HCT116 (cell line): Measurements from ENCODE around the gene RANBP10. TPM values are rescaled to one million over a fixed set of nuclear protein-coding genes. Genes with fewer than 3 reads are reported as not detected.

ENCODE experiments used
- ATAC-seq: fragments of 200-7000 bp; cut with Tn5 transposase; 2 replicates; pipeline ENCODE4 v1.9.1; 2020; ENCODE audit warnings: mild to moderate bottlenecking, moderate library complexity
- BruUV-seq: library from RNA; stranded (reverse); fragments of 400-500 nt; replicated peaks from 2 replicates; lab custom pipeline; 2021; lab: Mats Ljungman, UMichigan
- CTCF ChIA-PET: fragments of 300-600 bp; sonication (Branson Sonifier 250); formaldehyde crosslinking; loops from one replicate; lab custom pipeline; 2021; ENCODE audit warnings: antibody characterized with exemption; lab: Charles Lee
- POLR2A ChIA-PET: fragments of 300-600, 350-600 bp; sonication (Branson Sonifier 250); formaldehyde crosslinking; loops from one replicate; lab custom pipeline; 2021; ENCODE audit warnings: antibody characterized with exemption; lab: Charles Lee
- RAD21 ChIA-PET, 2 experiments: fragments of 300-600 bp; sonication (Branson Sonifier 250); formaldehyde crosslinking; loops; one replicate each; lab custom pipeline; 2023; ENCODE audit warnings: low total read pairs in 2 of 2; ENCODE audit not compliant: uncharacterized antibody in 2 of 2, unreplicated experiment in 2 of 2, low non-redundant PET in 1 of 2; lab: Charles Lee
- DNase-seq: peaks from one replicate; pipeline ENCODE4 v3.0.0-alpha.2; 2010; ENCODE audit warnings: low read depth, low spot score
- H2AFZ ChIP-seq: fragments of 200-600 bp; shearing (Covaris generic), sonication (generic); 2 replicates; pipeline ENCODE4 v1.6.1; 2017; ENCODE audit warnings: low read depth, mixed run types, mixed read lengths, antibody characterized with exemption, low read length; ENCODE audit not compliant: poor library complexity, severe bottlenecking
- H3K27ac ChIP-seq: 2 replicates; pipeline ENCODE4 v1.5.1; 2012; ENCODE audit warnings: low read depth, low read length
- H3K27me3 ChIP-seq: fragments of 200-600 bp; sonication (generic); 2 replicates; pipeline ENCODE4 v1.6.1; 2016; ENCODE audit warnings: mixed run types, low read length, mixed read lengths; ENCODE audit not compliant: insufficient read depth
- H3K36me3 ChIP-seq, 2 experiments: fragments of 200-500 bp in 1 of 2; fragments of 200-600 bp in 1 of 2; sonication (Bioruptor generic) in 1 of 2; sonication (generic) in 1 of 2; 2 replicates each; pipeline versions ENCODE4 v1.5.1 to v1.6.1; 2014 to 2016; ENCODE audit warnings: low read length in 2 of 2, inconsistent platforms in 1 of 2, mixed read lengths in 1 of 2, mixed run types in 1 of 2; ENCODE audit not compliant: insufficient read depth in 2 of 2, control insufficient read depth in 1 of 2
- H3K4me1 ChIP-seq, 2 experiments: fragments of 200-600 bp in 1 of 2; sonication (generic) in 1 of 2; 2 replicates each; pipeline versions ENCODE4 v1.5.1 to v1.6.1; 2012 to 2017; ENCODE audit warnings: low read length in 2 of 2, inconsistent platforms in 1 of 2, mild to moderate bottlenecking in 1 of 2, mixed read lengths in 1 of 2, mixed run types in 1 of 2, moderate library complexity in 1 of 2; ENCODE audit not compliant: insufficient read depth in 2 of 2, control insufficient read depth in 1 of 2
- H3K4me2 ChIP-seq: fragments of 200-600 bp; sonication (generic); 2 replicates; pipeline ENCODE4 v1.6.1; 2017; ENCODE audit warnings: mixed run types, low read length, mixed read lengths
- H3K4me3 ChIP-seq, 2 experiments: fragments of 200-600 bp in 1 of 2; sonication (generic) in 1 of 2; replicated peaks in 1 of 2; 2 replicates each; pipeline ENCODE4 v1.5.1; 2011 to 2016; ENCODE audit warnings: low read length in 2 of 2, control low read depth in 1 of 2, low read depth in 1 of 2, mild to moderate bottlenecking in 1 of 2, mixed read lengths in 1 of 2, mixed run types in 1 of 2
- H3K79me2 ChIP-seq: fragments of 200-600 bp; sonication (generic); 2 replicates; pipeline ENCODE4 v1.6.1; 2017; ENCODE audit warnings: mild to moderate bottlenecking, mixed run types, low read length, moderate library complexity, mixed read lengths; ENCODE audit not compliant: insufficient read depth
- H3K9ac ChIP-seq: fragments of 200-600 bp; sonication (generic); 2 replicates; pipeline ENCODE4 v1.6.1; 2016; ENCODE audit warnings: low read length, mixed read lengths
- H3K9me2 ChIP-seq: fragments of 200-600 bp; sonication (generic), shearing (Covaris generic); 2 replicates; pipeline ENCODE4 v1.6.1; 2017; ENCODE audit warnings: mixed run types, mild to moderate bottlenecking, moderate library complexity; ENCODE audit not compliant: insufficient read depth
- H3K9me3 ChIP-seq, 2 experiments: fragments of 200-500 bp in 1 of 2; fragments of 200-600 bp in 1 of 2; sonication (Bioruptor generic) in 1 of 2; sonication (generic) in 1 of 2; 2 replicates each; pipeline ENCODE4 v1.6.1; 2014 to 2017; ENCODE audit warnings: low read length in 2 of 2, mixed read lengths in 2 of 2, inconsistent platforms in 1 of 2, low read depth in 1 of 2, mild to moderate bottlenecking in 1 of 2, mixed run types in 1 of 2, moderate library complexity in 1 of 2; ENCODE audit not compliant: control insufficient read depth in 1 of 2, insufficient read depth in 1 of 2
- H4K20me1 ChIP-seq: fragments of 200-600 bp; sonication (generic), shearing (Covaris generic); 2 replicates; pipeline ENCODE4 v1.6.1; 2017; ENCODE audit warnings: mixed run types, mild to moderate bottlenecking, moderate library complexity; ENCODE audit not compliant: insufficient read depth
- ATF3 ChIP-seq: IDR thresholded peaks from 2 replicates; pipeline ENCODE4 v1.6.1; 2012
- CBX3 ChIP-seq: IDR thresholded peaks from 2 replicates; pipeline ENCODE4 v1.6.1; 2012; ENCODE audit warnings: low read depth
- EGR1 ChIP-seq: IDR thresholded peaks from 2 replicates; pipeline ENCODE4 v1.6.1; 2012; ENCODE audit warnings: low read depth
- ELF1 ChIP-seq: IDR thresholded peaks from 2 replicates; pipeline ENCODE4 v1.6.1; 2012; ENCODE audit warnings: low read depth, borderline replicate concordance
- FOSL1 ChIP-seq: IDR thresholded peaks from 2 replicates; pipeline ENCODE4 v1.6.1; 2012; ENCODE audit warnings: low read depth
- JUND ChIP-seq: IDR thresholded peaks from 2 replicates; pipeline ENCODE4 v1.6.1; 2012
- REST ChIP-seq: IDR thresholded peaks from 2 replicates; pipeline ENCODE4 v1.6.1; 2012; ENCODE audit warnings: low read depth
- SIN3A ChIP-seq: IDR thresholded peaks from 2 replicates; pipeline ENCODE4 v1.6.1; 2012; ENCODE audit warnings: low read depth
- TCF7L2 ChIP-seq: IDR thresholded peaks from 2 replicates; pipeline ENCODE4 v1.7.0; 2011; ENCODE audit warnings: borderline replicate concordance, inconsistent platforms; ENCODE audit not compliant: insufficient read depth, insufficient read length; ENCODE audit errors: extremely low read depth
- ZFX ChIP-seq: fragments of 450-650 bp; IDR thresholded peaks from 2 replicates; pipeline ENCODE4 v1.6.1; 2017
- ZNF274 ChIP-seq: fragments of 200-500 bp; sonication (Bioruptor generic); IDR thresholded peaks from 2 replicates; pipeline ENCODE4 v1.6.1; 2014; ENCODE audit warnings: mild to moderate bottlenecking, low read depth, low read length, inconsistent platforms
- intact Hi-C: fragments of 100-400 bp; cut with micrococcal nuclease; formaldehyde crosslinking; loops from 2 replicates; pipeline ENCODE4 v1.10.0; 2022
- total RNA-seq: library from RNA; stranded (reverse); gene quantifications from one replicate; pipeline ENCODE4 v1.2.1, GENCODE V29; 2021; ENCODE audit not compliant: unreplicated experiment

RANBP10 gene
- total RNA-seq, 1 experiment from 2014 or later: 16.9 TPM

- CTCF ChIA-PET: no interaction called here
- no TSS peak for BruUV-seq
- Histone ChIP-seq H3K27ac (no peak overlapping the region), H3K9me2 (no peaks in the 10 kb centered on the region), H3K4me2 (no peak overlapping the region), H3K9ac (no peak overlapping the region), H3K79me2 (peaks cover 66% of the 10 kb centered on the region), H3K27me3 (no peaks in the 10 kb centered on the region), H3K4me1 (peaks cover 7 to 19% of the 10 kb centered on the region in 2 experiments; a peak in 3 of 4 replicates), H3K36me3 (0 out of 4 replicates have a peak, but pooled peaks cover 0 to 5% of the 10 kb centered on the region in 2 experiments)
- RAD21 ChIA-PET: no interaction called here
- POLR2A ChIA-PET: interaction anchor here (1.3 kb wide), 1 partner anchor 10 kb away, joined by 3 read pairs; no protein-coding TSS in a partner anchor
- DNase-seq: no peak
- intact Hi-C loops: no loop called here
- TF ChIP-seq SIN3A (no peak), ELF1 (no peak), ZFX (no peak), EGR1 (no peak), JUND (no peak), REST (no peak), TCF7L2 (no peak), ATF3 (no peak), CBX3 (no peak), FOSL1 (no peak), ZNF274 (no peak)
- TF ChIP-seq, all 23 proteins: peak for 0
- Histone ChIP-seq H3K9me3 (no peaks in the 10 kb centered on the region), H2AFZ (no peak overlapping the region), H4K20me1 (no peaks in the 10 kb centered on the region), H3K4me3 (no peak overlapping the region)
- ATAC-seq: no peak
These were observed 90.3 kb downstream of the RANBP10 start for GRCh38 chr16:67716097-67716496.
